Panc1 (cell line): Measurements from ENCODE around the gene TMEM41B. TPM values are rescaled to one million over a fixed set of nuclear protein-coding genes. Genes with fewer than 3 reads are reported as not detected.

Experiments used
- ATAC-seq: fragments of 200-7000 bp; cut with Tn5 transposase; 2 replicates; pipeline ENCODE4 v1.9.1; 2020; ENCODE audit warnings: mild to moderate bottlenecking, moderate library complexity
- BruUV-seq: library from RNA; stranded (reverse); fragments of 400-500 nt; replicated peaks from 2 replicates; lab custom pipeline; 2021; lab: Mats Ljungman, UMichigan
- CTCF ChIA-PET: fragments of 300-600 bp; sonication (Branson Sonifier 250); formaldehyde crosslinking; loops from one replicate; lab custom pipeline; 2022; ENCODE audit warnings: antibody characterized with exemption; lab: Charles Lee
- POLR2A ChIA-PET: fragments of 300-600 bp; sonication (Branson Sonifier 250); formaldehyde crosslinking; loops from one replicate; lab custom pipeline; 2022; ENCODE audit warnings: antibody characterized with exemption; lab: Charles Lee
- DNase-seq: peaks from one replicate; pipeline ENCODE4 v3.0.0-alpha.2; 2010; ENCODE audit warnings: low read depth, low spot score
- H3K27ac ChIP-seq: 2 replicates; pipeline ENCODE4 v1.5.1; 2011; ENCODE audit warnings: mild to moderate bottlenecking, low read length, inconsistent platforms
- H3K27me3 ChIP-seq: fragments of 200-500 bp; sonication (Bioruptor generic); 2 replicates; pipeline ENCODE4 v1.6.0; 2014; ENCODE audit warnings: low read length, inconsistent platforms; ENCODE audit not compliant: control insufficient read depth, insufficient read depth
- H3K36me3 ChIP-seq: fragments of 200-500 bp; sonication (Bioruptor generic); 2 replicates; pipeline ENCODE4 v1.5.1; 2014; ENCODE audit warnings: inconsistent platforms, mild to moderate bottlenecking, low read length, moderate library complexity; ENCODE audit not compliant: control insufficient read depth, insufficient read depth
- H3K4me1 ChIP-seq: 2 replicates; pipeline ENCODE4 v1.5.1; 2011; ENCODE audit warnings: inconsistent platforms, mild to moderate bottlenecking, low read length, moderate library complexity; ENCODE audit not compliant: control insufficient read depth, insufficient read depth
- H3K4me3 ChIP-seq, 2 experiments: 2 replicates each; pipeline ENCODE4 v1.5.1; 2011 to 2012; ENCODE audit warnings: low read depth in 2 of 2, low read length in 2 of 2, mild to moderate bottlenecking in 2 of 2, inconsistent platforms in 1 of 2, moderate library complexity in 1 of 2
- H3K9me3 ChIP-seq: fragments of 200-500 bp; sonication (Bioruptor generic); 2 replicates; pipeline ENCODE4 v1.5.1; 2014; ENCODE audit warnings: low read depth, mild to moderate bottlenecking, inconsistent platforms, low read length, moderate library complexity; ENCODE audit not compliant: control insufficient read depth, insufficient read depth
- POLR2AphosphoS5 ChIP-seq: IDR thresholded peaks from 2 replicates; pipeline ENCODE4 v1.6.1; 2012; ENCODE audit warnings: mild to moderate bottlenecking, low read depth, low read length, moderate library complexity
- SIN3A ChIP-seq: IDR thresholded peaks from 2 replicates; pipeline ENCODE4 v1.6.1; 2012; ENCODE audit warnings: low read depth, mild to moderate bottlenecking, low read length, moderate library complexity, borderline replicate concordance; ENCODE audit not compliant: insufficient read depth
- TCF7L2 ChIP-seq: IDR thresholded peaks from 2 replicates; pipeline ENCODE4 v1.6.1; 2011; ENCODE audit warnings: mild to moderate bottlenecking, low read depth, low read length, inconsistent platforms
- in situ Hi-C: cut with HindIII; loops from 2 replicates; pipeline ENCODE4 v1.10.0; 2016; ENCODE audit warnings: low sequenced_read_pairs, low pct_unique_long_range_greater_than_20kb
- intact Hi-C: fragments of 100-400 bp; cut with micrococcal nuclease; formaldehyde crosslinking; loops from one replicate; pipeline ENCODE4 v1.10.0; 2022; ENCODE audit not compliant: unreplicated experiment
- total RNA-seq: library from RNA; stranded (reverse); gene quantifications from one replicate; pipeline ENCODE4 v1.2.1, GENCODE V29; 2021; ENCODE audit not compliant: unreplicated experiment
- TF ChIP-seq, protein P1 (sequence below): fragments of 450-650 bp; IDR thresholded peaks from 2 replicates; pipeline ENCODE4 v1.5.1; 2017; ENCODE audit warnings: mild to moderate bottlenecking
- TF ChIP-seq, protein P2 (sequence below), 2 experiments: IDR thresholded peaks; 2 replicates each; pipeline ENCODE4 v1.6.1; 2011 to 2012; ENCODE audit warnings: low read depth in 2 of 2, control low read depth in 1 of 2, low read length in 1 of 2, mild to moderate bottlenecking in 1 of 2, moderate library complexity in 1 of 2; ENCODE audit not compliant: insufficient read depth in 1 of 2

TMEM41B gene
- total RNA-seq, 1 experiment from 2014 or later = 126 TPM

DNA sequence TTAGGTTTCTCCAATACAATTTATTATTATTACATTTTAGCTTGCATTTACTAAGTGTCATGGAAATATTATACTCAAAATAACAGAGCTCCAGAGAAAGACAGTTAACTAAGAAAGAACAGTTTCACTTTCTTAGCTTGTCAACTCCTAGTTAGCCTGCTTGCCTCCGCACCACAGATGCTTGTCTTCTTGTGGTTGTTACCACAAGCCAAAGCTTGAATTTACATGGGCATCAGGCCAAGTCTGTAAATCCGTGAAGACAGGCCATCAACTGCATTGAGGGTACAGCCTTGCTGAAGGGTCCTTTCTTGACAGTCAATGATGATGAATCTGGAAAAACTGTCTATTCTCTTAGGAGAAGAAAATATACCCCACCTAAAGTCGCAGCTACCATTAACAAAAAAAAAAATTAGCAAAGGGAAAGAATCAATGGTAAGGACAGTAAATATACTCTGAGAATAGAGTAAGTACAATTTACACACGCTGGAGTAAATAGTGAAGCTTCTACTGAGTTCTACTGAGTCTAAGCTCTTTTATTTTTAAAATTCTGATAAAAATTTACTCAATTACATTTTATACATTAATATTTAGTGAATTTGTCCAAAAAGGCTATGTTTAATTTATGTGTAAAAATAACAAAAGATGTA lies 33.6 kb downstream of the TMEM41B start:
- no peak overlapping the region for H3K4me3 ChIP-seq
- ATAC-seq (peak; percentile 51), DNase-seq (no peak)
- H3K27ac ChIP-seq = no peak overlapping the region
- intact Hi-C loops = no loop called here
- TF ChIP-seq, protein P1, sequence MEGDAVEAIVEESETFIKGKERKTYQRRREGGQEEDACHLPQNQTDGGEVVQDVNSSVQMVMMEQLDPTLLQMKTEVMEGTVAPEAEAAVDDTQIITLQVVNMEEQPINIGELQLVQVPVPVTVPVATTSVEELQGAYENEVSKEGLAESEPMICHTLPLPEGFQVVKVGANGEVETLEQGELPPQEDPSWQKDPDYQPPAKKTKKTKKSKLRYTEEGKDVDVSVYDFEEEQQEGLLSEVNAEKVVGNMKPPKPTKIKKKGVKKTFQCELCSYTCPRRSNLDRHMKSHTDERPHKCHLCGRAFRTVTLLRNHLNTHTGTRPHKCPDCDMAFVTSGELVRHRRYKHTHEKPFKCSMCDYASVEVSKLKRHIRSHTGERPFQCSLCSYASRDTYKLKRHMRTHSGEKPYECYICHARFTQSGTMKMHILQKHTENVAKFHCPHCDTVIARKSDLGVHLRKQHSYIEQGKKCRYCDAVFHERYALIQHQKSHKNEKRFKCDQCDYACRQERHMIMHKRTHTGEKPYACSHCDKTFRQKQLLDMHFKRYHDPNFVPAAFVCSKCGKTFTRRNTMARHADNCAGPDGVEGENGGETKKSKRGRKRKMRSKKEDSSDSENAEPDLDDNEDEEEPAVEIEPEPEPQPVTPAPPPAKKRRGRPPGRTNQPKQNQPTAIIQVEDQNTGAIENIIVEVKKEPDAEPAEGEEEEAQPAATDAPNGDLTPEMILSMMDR = no peak
- 0 out of 2 replicates have a peak, but pooled peaks have one; percentile 2 for TF ChIP-seq POLR2AphosphoS5
- POLR2A ChIA-PET = no interaction called here
- BruUV-seq = no TSS peak
- in situ Hi-C loops = loop anchor here (5.0 kb wide), 1 partner anchor 37 kb away; no protein-coding TSS in a partner anchor
- H3K9me3 ChIP-seq = no peaks in the 10 kb centered on the region
- CTCF ChIA-PET = interaction anchor here (0.7 to 0.8 kb wide), 2 partner anchors 61 to 104 kb away, joined by 4 to 5 read pairs; no protein-coding TSS in a partner anchor
- peaks cover 6% of the 10 kb centered on the region for H3K36me3 ChIP-seq
- H3K4me1 ChIP-seq = peaks cover 9% of the 10 kb centered on the region; the same call in 1 of the 2 replicates
- no peaks in the 10 kb centered on the region for H3K27me3 ChIP-seq

DNA sequence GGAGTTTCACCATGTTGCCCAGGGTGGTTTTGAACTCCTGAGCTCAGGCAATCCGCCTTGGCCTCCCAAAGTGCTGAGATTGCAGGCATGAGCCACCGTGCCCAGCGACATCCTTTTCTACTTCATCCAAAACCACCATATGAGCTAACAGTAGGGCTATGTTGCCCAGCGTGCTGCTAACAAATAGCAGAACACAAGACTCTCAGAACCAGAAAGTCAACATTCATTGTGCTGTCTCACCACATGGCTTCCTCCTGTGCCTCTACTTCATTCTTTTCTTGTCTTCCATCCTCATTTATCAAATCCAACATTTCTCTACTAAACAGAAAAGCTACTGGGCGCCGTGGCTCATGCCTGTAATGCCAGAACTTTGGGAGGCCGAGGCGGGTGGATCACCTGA lies 37.2 kb downstream of the TMEM41B start:
- in situ Hi-C loops = no loop called here
- no peak overlapping the region for H3K27ac ChIP-seq
- CTCF ChIA-PET = no interaction called here
- no peaks in the 10 kb centered on the region for H3K27me3 ChIP-seq
- ATAC-seq = no peak
- TF ChIP-seq POLR2AphosphoS5 = no peak
- no peak for TF ChIP-seq TCF7L2
- TF ChIP-seq, protein P2, sequence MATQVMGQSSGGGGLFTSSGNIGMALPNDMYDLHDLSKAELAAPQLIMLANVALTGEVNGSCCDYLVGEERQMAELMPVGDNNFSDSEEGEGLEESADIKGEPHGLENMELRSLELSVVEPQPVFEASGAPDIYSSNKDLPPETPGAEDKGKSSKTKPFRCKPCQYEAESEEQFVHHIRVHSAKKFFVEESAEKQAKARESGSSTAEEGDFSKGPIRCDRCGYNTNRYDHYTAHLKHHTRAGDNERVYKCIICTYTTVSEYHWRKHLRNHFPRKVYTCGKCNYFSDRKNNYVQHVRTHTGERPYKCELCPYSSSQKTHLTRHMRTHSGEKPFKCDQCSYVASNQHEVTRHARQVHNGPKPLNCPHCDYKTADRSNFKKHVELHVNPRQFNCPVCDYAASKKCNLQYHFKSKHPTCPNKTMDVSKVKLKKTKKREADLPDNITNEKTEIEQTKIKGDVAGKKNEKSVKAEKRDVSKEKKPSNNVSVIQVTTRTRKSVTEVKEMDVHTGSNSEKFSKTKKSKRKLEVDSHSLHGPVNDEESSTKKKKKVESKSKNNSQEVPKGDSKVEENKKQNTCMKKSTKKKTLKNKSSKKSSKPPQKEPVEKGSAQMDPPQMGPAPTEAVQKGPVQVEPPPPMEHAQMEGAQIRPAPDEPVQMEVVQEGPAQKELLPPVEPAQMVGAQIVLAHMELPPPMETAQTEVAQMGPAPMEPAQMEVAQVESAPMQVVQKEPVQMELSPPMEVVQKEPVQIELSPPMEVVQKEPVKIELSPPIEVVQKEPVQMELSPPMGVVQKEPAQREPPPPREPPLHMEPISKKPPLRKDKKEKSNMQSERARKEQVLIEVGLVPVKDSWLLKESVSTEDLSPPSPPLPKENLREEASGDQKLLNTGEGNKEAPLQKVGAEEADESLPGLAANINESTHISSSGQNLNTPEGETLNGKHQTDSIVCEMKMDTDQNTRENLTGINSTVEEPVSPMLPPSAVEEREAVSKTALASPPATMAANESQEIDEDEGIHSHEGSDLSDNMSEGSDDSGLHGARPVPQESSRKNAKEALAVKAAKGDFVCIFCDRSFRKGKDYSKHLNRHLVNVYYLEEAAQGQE (IDR thresholded peaks at IDR 0.05; ENCODE audit: insufficient read depth in 1 of 2, low read depth in 2 of 2, low read length in 1 of 2) = no peak
- TF ChIP-seq, protein P1 = no peak
- no peak for TF ChIP-seq SIN3A
- no TSS peak for BruUV-seq
- H3K36me3 ChIP-seq = peaks cover 6% of the 10 kb centered on the region
- intact Hi-C loops = no loop called here
- no peak for DNase-seq
- H3K4me3 ChIP-seq = no peak overlapping the region
- H3K9me3 ChIP-seq = no peaks in the 10 kb centered on the region
- H3K4me1 ChIP-seq = peaks cover 9% of the 10 kb centered on the region; the same call in 1 of the 2 replicates
- POLR2A ChIA-PET = no interaction called here
